HepG2 (cell line): ENCODE results near the gene B3GAT3. TPM values are rescaled to one million over a fixed set of nuclear protein-coding genes. Genes with fewer than 3 reads are reported as not detected.

Experiments used
- GATAD1 ChIP-seq: IDR thresholded peaks from 2 replicates; pipeline ENCODE4 v1.6.1; 2016; ENCODE audit warnings: missing genetic modification reagents, missing compliant biosample characterization
- PAX8 ChIP-seq: sonication (generic); formaldehyde crosslinking; IDR thresholded peaks from 2 replicates; pipeline ENCODE4 v1.8.0; 2022; ENCODE audit warnings: mild to moderate bottlenecking, missing genetic modification reagents, borderline replicate concordance
- POLR2A ChIP-seq, 2 experiments: IDR thresholded peaks; 2 replicates each; pipeline ENCODE4 v1.6.1; 2011; ENCODE audit warnings: low read depth in 2 of 2, low read length in 2 of 2, mild to moderate bottlenecking in 1 of 2, moderate library complexity in 1 of 2; ENCODE audit not compliant: insufficient read depth in 1 of 2
- REL ChIP-seq: sonication (generic); formaldehyde crosslinking; conservative IDR thresholded peaks from 2 replicates; pipeline ENCODE4 v1.8.0; 2022; ENCODE audit warnings: mild to moderate bottlenecking, missing genetic modification reagents, moderate library complexity
- SMYD3 ChIP-seq: sonication (generic); formaldehyde crosslinking; IDR thresholded peaks from 2 replicates; pipeline ENCODE4 v1.8.1; 2023; ENCODE audit warnings: mild to moderate bottlenecking, missing genetic modification reagents
- ZBTB7B ChIP-seq: sonication (generic); formaldehyde crosslinking; IDR thresholded peaks from 2 replicates; pipeline ENCODE4 v1.4.0; 2020; ENCODE audit warnings: missing genetic modification reagents
- ZNF20 ChIP-seq: sonication (generic); formaldehyde crosslinking; IDR thresholded peaks from 2 replicates; pipeline ENCODE4 v1.4.0; 2020; ENCODE audit warnings: mild to moderate bottlenecking, moderate library complexity, missing genetic modification reagents
- ZNF629 ChIP-seq: sonication (generic); formaldehyde crosslinking; conservative IDR thresholded peaks from 2 replicates; pipeline ENCODE4 v1.5.0; 2020; ENCODE audit warnings: missing genetic modification reagents
- ZNF746 ChIP-seq: sonication (generic); formaldehyde crosslinking; IDR thresholded peaks from 2 replicates; pipeline ENCODE4 v1.8.0; 2022; ENCODE audit warnings: mild to moderate bottlenecking, missing genetic modification reagents
- polyA plus RNA-seq, 8 experiments: library from polyadenylated mRNA; depleted of rRNA in 3 of 8; stranded (reverse) in 7 of 8; unstranded in 1 of 8; fragments of >200 nt; fragmentation: Illumina TruSeq in 4 of 8; extraction: Trizol in 4 of 8; gene quantifications; 2 replicates each; pipeline versions ENCODE4 v1.2.1 to v1.2.3, GENCODE V29; 2011 to 2016; ENCODE audit warnings: low read depth in 4 of 8, missing spikeins in 1 of 8, mixed read lengths in 1 of 8; ENCODE audit not compliant: insufficient read depth in 1 of 8
- total RNA-seq, 5 experiments: library from RNA; depleted of rRNA; stranded (reverse); fragments of >200 nt; fragmentation: Illumina TruSeq; extraction: Trizol; gene quantifications; 2 replicates each; pipeline ENCODE4 v1.2.3, GENCODE V29; 2016; ENCODE audit warnings: low read depth in 1 of 5
- TF ChIP-seq, protein P1 (sequence below): sonication (generic); formaldehyde crosslinking; IDR thresholded peaks from 2 replicates; pipeline ENCODE4 v1.4.0; 2020; ENCODE audit warnings: mild to moderate bottlenecking, low read depth, missing genetic modification reagents
- TF ChIP-seq, protein P2 (sequence below): sonication (generic); formaldehyde crosslinking; IDR thresholded peaks from 2 replicates; pipeline ENCODE4 v1.4.0; 2020; ENCODE audit warnings: low read depth, missing genetic modification reagents
- TF ChIP-seq, protein P3 (sequence below): conservative IDR thresholded peaks from 2 replicates; pipeline ENCODE4 v1.6.1; 2018; ENCODE audit warnings: missing genetic modification reagents
- TF ChIP-seq, protein P4 (sequence below): sonication (generic); formaldehyde crosslinking; IDR thresholded peaks from 2 replicates; pipeline ENCODE4 v1.4.0; 2020; ENCODE audit warnings: missing genetic modification reagents
- TF ChIP-seq, protein P5 (sequence below): IDR thresholded peaks from 2 replicates; pipeline ENCODE4 v1.6.1; 2016; ENCODE audit warnings: low read depth

Gene B3GAT3
- total and polyA plus RNA-seq, 2 of the 13 experiments (the other 11 are each of a cell fraction or from before 2014, with no cell fraction given): 21.3 to 26.1 TPM

DNA sequence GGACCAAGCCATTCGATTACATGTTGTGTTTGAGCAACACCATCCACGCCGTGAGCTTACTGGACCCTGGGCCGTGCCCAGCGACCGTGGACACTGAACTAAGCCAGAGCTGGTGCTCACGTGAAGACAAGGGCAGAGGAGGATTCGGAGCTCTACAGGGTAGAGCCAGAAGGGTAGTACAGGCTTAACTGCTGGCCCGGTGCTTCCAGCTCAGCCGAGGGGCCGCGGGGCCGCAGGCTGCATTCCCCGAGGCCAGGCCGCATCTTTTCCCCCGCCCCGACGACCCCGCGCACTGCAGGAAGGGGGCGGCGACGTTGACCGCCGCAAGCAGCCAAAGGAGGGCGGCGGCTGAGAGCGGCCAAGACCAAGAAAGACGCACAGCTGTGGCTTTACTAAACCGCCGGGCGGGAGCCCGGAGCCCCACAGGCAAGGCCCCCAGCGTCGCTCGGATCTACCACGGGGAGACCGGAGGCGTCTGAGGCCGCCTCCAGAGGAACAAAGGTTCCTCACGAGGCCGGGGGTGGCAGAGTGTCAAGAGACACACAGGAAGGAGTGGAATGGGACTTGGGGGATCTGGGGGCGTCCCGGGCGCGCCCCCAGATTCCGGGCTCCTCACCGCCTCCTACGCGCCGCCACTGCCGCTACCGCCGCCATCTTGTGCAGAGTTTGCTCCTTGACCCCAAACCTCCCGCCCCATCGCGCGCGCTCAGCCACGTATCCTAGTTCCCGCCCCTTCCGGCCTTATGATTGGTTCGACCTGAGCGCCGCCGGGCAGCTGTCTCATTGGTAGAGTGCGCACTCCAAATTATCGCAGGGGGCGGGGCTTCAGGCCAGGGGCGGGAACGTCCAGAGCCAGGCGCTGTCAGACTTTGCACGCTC is 24.4 kb upstream of the B3GAT3 start, which contains the start of gene GANAB (continued):
- TF ChIP-seq SMYD3 (no peak), REL (0 out of 2 replicates have a peak, but pooled peaks have one; percentile 70), ZNF746 (CRISPR knock-in tag) (no peak; the same call in 1 of the 2 replicates), GATAD1 (CRISPR knock-in tag) (peak; percentile 79), ZBTB7B (0 out of 2 replicates have a peak, but pooled peaks have one; percentile 51), ZNF20 (CRISPR knock-in tag) (no peak), PAX8 (CRISPR knock-in tag) (no peak), ZNF629 (no peak), POLR2A (IDR thresholded peaks at IDR 0.05; ENCODE audit: insufficient read depth in 1 of 2, low read depth in 2 of 2, low read length in 2 of 2) (peak; percentile 92 to 95)
- TF ChIP-seq, protein P1, sequence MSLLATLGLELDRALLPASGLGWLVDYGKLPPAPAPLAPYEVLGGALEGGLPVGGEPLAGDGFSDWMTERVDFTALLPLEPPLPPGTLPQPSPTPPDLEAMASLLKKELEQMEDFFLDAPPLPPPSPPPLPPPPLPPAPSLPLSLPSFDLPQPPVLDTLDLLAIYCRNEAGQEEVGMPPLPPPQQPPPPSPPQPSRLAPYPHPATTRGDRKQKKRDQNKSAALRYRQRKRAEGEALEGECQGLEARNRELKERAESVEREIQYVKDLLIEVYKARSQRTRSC (CRISPR knock-in tag): peak; percentile 47; the same call in 1 of the 2 replicates
- TF ChIP-seq, protein P2, sequence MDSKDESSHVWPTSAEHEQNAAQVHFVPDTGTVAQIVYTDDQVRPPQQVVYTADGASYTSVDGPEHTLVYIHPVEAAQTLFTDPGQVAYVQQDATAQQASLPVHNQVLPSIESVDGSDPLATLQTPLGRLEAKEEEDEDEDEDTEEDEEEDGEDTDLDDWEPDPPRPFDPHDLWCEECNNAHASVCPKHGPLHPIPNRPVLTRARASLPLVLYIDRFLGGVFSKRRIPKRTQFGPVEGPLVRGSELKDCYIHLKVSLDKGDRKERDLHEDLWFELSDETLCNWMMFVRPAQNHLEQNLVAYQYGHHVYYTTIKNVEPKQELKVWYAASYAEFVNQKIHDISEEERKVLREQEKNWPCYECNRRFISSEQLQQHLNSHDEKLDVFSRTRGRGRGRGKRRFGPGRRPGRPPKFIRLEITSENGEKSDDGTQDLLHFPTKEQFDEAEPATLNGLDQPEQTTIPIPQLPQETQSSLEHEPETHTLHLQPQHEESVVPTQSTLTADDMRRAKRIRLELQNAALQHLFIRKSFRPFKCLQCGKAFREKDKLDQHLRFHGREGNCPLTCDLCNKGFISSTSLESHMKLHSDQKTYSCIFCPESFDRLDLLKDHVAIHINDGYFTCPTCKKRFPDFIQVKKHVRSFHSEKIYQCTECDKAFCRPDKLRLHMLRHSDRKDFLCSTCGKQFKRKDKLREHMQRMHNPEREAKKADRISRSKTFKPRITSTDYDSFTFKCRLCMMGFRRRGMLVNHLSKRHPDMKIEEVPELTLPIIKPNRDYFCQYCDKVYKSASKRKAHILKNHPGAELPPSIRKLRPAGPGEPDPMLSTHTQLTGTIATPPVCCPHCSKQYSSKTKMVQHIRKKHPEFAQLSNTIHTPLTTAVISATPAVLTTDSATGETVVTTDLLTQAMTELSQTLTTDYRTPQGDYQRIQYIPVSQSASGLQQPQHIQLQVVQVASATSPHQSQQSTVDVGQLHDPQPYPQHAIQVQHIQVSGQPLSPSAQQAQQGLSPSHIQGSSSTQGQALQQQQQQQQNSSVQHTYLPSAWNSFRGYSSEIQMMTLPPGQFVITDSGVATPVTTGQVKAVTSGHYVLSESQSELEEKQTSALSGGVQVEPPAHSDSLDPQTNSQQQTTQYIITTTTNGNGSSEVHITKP: no peak; the same call in 1 of the 2 replicates
- TF ChIP-seq, protein P3, sequence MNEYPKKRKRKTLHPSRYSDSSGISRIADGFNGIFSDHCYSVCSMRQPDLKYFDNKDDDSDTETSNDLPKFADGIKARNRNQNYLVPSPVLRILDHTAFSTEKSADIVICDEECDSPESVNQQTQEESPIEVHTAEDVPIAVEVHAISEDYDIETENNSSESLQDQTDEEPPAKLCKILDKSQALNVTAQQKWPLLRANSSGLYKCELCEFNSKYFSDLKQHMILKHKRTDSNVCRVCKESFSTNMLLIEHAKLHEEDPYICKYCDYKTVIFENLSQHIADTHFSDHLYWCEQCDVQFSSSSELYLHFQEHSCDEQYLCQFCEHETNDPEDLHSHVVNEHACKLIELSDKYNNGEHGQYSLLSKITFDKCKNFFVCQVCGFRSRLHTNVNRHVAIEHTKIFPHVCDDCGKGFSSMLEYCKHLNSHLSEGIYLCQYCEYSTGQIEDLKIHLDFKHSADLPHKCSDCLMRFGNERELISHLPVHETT (CRISPR knock-in tag): no peak
- TF ChIP-seq, protein P4, sequence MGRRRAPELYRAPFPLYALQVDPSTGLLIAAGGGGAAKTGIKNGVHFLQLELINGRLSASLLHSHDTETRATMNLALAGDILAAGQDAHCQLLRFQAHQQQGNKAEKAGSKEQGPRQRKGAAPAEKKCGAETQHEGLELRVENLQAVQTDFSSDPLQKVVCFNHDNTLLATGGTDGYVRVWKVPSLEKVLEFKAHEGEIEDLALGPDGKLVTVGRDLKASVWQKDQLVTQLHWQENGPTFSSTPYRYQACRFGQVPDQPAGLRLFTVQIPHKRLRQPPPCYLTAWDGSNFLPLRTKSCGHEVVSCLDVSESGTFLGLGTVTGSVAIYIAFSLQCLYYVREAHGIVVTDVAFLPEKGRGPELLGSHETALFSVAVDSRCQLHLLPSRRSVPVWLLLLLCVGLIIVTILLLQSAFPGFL (CRISPR knock-in tag): no peak
- TF ChIP-seq, protein P5, sequence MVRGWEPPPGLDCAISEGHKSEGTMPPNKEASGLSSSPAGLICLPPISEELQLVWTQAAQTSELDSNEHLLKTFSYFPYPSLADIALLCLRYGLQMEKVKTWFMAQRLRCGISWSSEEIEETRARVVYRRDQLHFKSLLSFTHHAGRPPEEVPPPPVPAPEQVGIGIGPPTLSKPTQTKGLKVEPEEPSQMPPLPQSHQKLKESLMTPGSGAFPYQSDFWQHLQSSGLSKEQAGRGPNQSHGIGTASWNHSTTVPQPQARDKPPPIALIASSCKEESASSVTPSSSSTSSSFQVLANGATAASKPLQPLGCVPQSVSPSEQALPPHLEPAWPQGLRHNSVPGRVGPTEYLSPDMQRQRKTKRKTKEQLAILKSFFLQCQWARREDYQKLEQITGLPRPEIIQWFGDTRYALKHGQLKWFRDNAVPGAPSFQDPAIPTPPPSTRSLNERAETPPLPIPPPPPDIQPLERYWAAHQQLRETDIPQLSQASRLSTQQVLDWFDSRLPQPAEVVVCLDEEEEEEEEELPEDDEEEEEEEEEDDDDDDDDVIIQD (CRISPR knock-in tag): no peak
